ENCODE measurements around the gene CNTF.

Gene CNTF

DNA sequence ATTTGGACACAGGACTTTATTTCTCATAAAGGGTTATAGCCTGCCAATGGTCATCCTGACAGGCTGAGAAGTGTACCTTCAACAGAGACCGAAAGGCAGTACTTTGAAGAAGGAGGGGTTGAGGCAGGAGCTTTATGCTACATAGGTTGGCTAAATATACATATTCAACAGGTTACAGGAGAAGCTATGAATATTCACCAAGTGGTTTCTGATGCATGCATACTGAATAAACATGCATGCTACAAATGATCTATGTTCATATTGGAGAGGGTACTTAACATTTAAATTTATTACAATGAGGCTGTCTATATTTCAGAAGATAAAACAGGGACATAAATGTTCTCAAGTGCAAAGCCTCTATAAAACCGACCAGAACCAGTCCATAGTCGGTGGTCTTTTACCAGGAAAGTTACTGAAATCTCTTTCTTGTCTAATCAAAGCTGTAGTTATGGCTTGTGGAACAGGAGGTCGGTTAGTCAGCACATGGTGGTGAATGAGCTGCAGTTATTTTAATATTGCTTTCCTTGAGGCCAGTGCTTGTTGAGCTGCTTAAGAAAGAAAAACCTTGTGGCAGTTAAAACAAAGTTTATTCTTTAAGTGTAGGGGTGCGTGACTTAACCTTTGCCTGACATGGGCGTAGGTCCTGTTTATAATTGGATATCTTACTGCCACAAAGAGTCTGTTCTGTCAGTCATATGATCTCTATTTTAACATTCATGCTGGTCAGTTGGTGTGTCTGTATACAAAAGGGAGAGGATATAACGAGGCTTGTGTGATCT is 19.5 kb downstream of the CNTF start:
- Mint-ChIP-seq H3K4me1 (ENCODE audit: low read depth) (peaks cover 8% of the 10 kb centered on the region), H3K27ac (no peak overlapping the region), H3K9me3 (peaks cover 6% of the 10 kb centered on the region), H3K27me3 (ENCODE audit: low read depth) (peaks cover 6% of the 10 kb centered on the region), H3K36me3 (ENCODE audit: low read depth) (no peaks in the 10 kb centered on the region), H3K4me3 (no peak overlapping the region)
- DNase-seq (ENCODE audit: low spot score), result no peak

DNA sequence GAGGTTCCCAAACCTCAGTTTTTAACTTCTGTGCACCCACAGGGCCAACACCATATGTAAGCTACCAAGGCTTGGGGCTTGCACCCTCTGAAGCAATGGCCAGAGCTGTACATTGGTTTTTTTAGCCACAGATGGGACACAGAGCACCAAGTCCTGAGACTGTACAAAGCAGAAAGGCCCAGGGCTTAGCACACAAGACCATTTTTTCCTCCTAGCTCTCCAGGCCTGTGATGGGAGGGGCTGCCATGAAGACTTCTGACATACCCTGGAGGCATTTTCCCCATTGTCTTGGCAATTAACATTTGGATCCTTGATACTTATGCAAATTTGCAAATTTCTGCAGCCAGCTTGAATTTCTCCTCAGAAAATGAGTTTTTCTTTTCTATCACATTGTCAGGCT is 23.4 kb downstream of the CNTF start:
- Mint-ChIP-seq H3K27ac (no peak overlapping the region), H3K4me3 (no peak overlapping the region), H3K36me3 (ENCODE audit: low read depth) (no peaks in the 10 kb centered on the region), H3K27me3 (ENCODE audit: low read depth) (peaks cover 6% of the 10 kb centered on the region), H3K9me3 (peaks cover 6% of the 10 kb centered on the region), H3K4me1 (ENCODE audit: low read depth) (peaks cover under 1% of the 10 kb centered on the region)
- no peak for DNase-seq (ENCODE audit: low spot score)

DNA sequence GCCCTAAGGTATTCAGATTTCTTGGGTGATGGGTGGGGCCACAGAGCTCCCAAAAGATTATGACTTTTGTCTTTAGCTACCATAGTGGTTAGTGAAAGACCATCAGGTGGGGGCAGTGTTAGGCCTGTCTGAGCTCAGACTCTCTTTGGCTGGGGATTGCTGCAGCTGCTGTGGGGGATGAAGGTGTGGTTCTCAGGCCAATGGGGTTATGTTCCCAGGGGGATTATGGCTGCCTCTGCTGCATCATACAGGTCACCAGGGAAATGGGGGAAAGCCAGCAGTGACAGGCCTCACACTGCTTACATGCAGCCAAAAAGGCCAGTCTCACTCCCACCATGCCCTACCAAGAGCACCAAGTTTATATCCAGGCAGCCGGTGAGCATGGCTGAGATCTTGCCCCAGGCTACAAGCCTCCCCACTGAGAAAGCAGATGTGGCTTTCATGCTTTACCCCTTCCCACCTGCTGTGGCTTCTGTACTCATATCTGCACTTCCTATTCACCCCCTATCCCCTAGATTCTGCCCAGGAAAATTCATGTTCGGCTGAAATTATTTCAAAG is 24.8 kb downstream of the CNTF start:
- Mint-ChIP-seq H3K4me3 (no peak overlapping the region), H3K9me3 (peaks cover 6% of the 10 kb centered on the region), H3K27ac (no peak overlapping the region), H3K4me1 (ENCODE audit: low read depth) (no peaks in the 10 kb centered on the region), H3K36me3 (ENCODE audit: low read depth) (no peaks in the 10 kb centered on the region), H3K27me3 (ENCODE audit: low read depth) (peaks cover 11% of the 10 kb centered on the region)
- no peak for DNase-seq (ENCODE audit: low spot score)

DNA sequence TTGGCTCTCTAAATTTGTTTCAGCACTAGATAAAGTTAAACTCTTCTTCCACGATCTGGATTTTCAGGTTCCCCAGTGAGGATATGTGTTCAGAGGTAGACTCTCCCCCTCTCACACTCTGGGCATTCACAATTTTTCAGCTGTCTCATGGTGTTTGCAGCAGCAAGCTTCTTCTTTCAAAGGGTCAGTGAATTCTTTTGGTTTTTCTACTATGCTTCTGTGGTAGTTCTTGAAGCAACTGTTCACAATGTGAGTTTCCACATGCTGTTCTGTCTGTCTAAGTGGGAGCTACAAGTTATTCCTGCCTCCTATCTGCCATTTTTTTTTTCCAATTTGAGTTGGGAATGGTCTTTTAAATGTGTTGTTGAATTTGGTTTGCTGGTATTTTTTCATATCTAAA is 25.4 kb downstream of the CNTF start:
- H3K4me3 Mint-ChIP-seq, result no peak overlapping the region
- no peak overlapping the region for H3K27ac Mint-ChIP-seq
- peaks cover 6% of the 10 kb centered on the region for H3K9me3 Mint-ChIP-seq
- peaks cover 10% of the 10 kb centered on the region for H3K27me3 Mint-ChIP-seq (ENCODE audit: low read depth)
- H3K36me3 Mint-ChIP-seq (ENCODE audit: low read depth), result no peaks in the 10 kb centered on the region
- no peak for DNase-seq (ENCODE audit: low spot score)
- no peaks in the 10 kb centered on the region for H3K4me1 Mint-ChIP-seq (ENCODE audit: low read depth)

DNA sequence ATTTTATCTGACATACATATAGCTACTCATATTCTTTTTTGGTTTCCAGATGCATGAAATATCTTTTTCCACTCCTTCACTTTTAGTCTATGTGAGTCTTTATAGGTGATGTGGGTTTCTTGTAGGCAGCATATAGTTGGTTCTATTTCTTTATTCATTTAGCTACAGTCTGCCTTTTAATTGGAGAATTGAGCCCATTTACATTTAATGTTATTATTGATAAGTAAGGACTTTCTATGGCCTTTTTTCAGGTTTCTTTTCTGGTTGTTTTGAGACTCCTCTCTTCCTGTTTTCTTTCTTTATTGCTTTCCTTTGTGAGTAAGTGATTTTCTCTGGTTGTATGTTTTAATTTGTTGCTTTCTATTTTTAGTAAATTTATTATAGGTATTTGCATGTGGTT is 27.2 kb downstream of the CNTF start:
- H3K27me3 Mint-ChIP-seq (ENCODE audit: low read depth), result peaks cover 8% of the 10 kb centered on the region
- H3K9me3 Mint-ChIP-seq, result peaks cover 6% of the 10 kb centered on the region
- H3K36me3 Mint-ChIP-seq (ENCODE audit: low read depth), result no peaks in the 10 kb centered on the region
- H3K4me1 Mint-ChIP-seq (ENCODE audit: low read depth), result peaks cover 4% of the 10 kb centered on the region
- no peak for DNase-seq (ENCODE audit: low spot score)
- no peak overlapping the region for H3K4me3 Mint-ChIP-seq
- no peak overlapping the region for H3K27ac Mint-ChIP-seq

DNA sequence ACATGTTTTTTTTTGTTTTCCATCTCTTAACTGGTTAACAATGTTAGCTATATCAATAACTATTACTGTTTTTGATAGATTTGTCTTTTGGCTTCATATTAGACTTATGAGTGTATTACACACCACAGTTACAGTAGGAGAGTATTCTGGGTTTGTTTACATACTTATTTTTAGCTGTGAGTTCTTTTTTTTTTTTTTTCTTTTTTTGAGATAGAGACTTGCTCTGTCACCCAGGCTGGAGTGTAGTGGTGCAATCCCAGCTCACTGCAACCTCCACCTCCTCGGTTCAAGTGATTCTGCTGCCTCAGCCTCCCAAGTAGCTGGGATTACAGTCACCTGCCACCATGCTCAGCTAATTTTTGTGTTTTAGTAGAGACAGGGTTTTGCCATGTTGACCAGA is 28.0 kb downstream of the CNTF start:
- Mint-ChIP-seq H3K27ac (no peak overlapping the region), H3K4me1 (ENCODE audit: low read depth) (peaks cover 4% of the 10 kb centered on the region), H3K9me3 (peaks cover 6% of the 10 kb centered on the region), H3K4me3 (no peak overlapping the region), H3K27me3 (ENCODE audit: low read depth) (peaks cover 8% of the 10 kb centered on the region), H3K36me3 (ENCODE audit: low read depth) (no peaks in the 10 kb centered on the region)
- no peak for DNase-seq (ENCODE audit: low spot score)

DNA sequence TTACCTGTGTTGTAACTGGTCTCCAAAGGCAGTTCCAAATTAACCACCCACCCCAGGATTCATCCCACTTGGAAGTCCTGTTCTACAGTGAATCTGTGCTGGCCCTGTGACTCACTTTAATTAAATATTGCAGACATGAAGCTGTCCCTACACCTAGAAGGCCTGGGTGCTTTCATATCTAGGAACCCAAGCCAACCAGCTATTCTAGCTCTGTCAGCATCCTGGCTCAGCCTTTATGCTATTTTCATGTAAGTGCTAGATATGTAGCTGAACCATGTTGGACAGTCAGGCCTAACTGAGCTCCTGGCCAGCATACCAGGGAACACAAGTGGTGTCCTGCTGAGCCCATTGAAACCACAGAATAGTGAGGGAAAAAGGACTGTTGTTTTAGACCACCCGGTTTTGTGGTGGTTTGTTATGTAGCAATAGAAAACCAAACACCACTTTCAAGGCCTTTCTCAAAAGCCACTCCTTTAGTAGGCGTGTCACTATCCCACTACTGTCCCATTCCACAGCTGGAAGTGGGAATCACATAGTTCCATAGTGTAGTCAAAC is 30.3 kb downstream of the CNTF start:
- Mint-ChIP-seq H3K4me1 (ENCODE audit: low read depth) (peaks cover 4% of the 10 kb centered on the region), H3K36me3 (ENCODE audit: low read depth) (no peaks in the 10 kb centered on the region), H3K9me3 (no peaks in the 10 kb centered on the region), H3K27me3 (ENCODE audit: low read depth) (peaks cover 8% of the 10 kb centered on the region), H3K27ac (no peak overlapping the region), H3K4me3 (no peak overlapping the region)
- no peak for DNase-seq (ENCODE audit: low spot score)

DNA sequence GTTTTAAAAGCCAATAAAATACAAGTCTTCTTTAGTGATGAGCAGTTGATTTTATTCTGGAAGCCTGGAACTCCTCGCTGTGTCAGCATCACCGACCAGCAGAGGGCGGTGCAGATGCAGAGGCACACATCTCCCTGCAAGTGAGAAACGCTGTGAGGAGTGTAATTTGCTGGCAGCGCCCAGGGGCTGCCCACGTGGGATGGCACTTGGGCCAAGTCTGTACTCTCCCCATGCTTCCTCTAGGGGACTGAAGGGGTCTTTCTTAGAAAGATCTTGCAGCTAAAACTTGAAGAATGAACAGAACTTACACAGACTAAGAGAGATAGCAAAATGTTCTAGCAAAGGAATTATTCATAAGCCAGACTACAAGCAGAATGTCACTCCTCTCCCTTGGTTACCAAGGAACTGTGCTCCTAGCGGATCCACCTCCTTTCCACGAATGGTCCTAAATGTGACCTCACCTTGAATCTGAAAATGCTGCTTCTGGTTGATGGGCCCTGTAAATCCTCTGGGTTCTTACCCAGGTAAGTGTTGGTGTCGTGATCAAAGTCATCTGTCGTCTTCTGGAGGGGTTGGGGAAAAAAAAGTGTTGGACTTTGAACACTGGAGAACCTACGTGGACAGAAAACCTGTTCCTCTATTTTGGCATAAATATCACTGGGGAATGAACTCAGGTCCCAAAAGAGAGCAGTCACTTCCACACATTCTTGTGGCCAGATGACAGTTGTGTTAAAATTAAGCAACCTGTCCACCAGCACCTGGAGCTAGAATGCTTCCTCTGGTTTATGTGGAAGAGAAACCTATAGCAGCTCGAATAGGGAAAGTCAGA is 31.8 kb downstream of the CNTF start:
- Mint-ChIP-seq H3K36me3 (ENCODE audit: low read depth) (no peaks in the 10 kb centered on the region), H3K4me1 (ENCODE audit: low read depth) (peaks cover 4% of the 10 kb centered on the region), H3K27me3 (ENCODE audit: low read depth) (peaks cover 8% of the 10 kb centered on the region), H3K27ac (no peak overlapping the region), H3K9me3 (no peaks in the 10 kb centered on the region), H3K4me3 (no peak overlapping the region)
- peak; percentile 56 for DNase-seq (ENCODE audit: low spot score)

DNA sequence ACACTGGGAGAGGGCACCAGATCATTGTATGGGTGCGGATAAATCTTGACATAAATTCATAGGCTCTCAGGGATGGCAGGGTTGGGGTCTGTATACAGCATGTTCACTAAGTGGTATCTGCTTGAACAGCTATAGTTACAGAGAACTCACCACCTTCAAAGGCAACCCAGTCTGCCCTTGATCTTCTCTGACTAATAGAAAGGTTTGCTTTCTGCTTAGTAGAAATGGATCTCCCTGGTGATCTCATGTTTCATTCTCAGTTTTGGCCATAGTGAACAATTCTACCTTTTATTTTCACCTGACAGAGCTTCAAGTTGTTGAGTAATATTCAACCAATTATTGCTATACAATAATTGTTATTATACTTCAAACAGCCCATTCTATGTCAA is 32.4 kb downstream of the CNTF start:
- no peaks in the 10 kb centered on the region for H3K9me3 Mint-ChIP-seq
- no peak overlapping the region for H3K4me3 Mint-ChIP-seq
- H3K4me1 Mint-ChIP-seq (ENCODE audit: low read depth), result peaks cover 4% of the 10 kb centered on the region
- no peaks in the 10 kb centered on the region for H3K36me3 Mint-ChIP-seq (ENCODE audit: low read depth)
- H3K27me3 Mint-ChIP-seq (ENCODE audit: low read depth), result peaks cover 8% of the 10 kb centered on the region
- H3K27ac Mint-ChIP-seq, result no peak overlapping the region
- DNase-seq (ENCODE audit: low spot score), result no peak

DNA sequence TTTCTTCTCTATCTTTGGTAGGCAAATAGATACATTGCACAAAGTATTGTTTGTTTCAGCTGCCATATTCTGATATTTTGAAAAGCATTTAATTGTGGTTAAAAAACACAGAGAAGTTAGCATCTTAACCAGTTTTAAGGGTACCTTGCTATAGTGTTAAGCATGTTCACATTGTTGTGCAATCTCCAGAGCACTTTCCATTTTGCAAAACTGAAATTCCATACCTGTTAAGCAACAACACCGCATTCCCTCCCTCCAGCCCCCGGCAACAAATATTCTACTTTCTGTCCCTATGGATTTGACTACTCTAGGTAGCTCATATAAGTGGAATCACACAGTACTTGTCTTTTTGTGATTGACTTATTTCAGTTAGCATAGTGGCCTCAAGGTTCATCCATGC is 33.9 kb downstream of the CNTF start:
- Mint-ChIP-seq H3K9me3 (no peaks in the 10 kb centered on the region), H3K27me3 (ENCODE audit: low read depth) (peaks cover 4% of the 10 kb centered on the region), H3K27ac (no peak overlapping the region), H3K4me1 (ENCODE audit: low read depth) (peaks cover 4% of the 10 kb centered on the region), H3K36me3 (ENCODE audit: low read depth) (no peaks in the 10 kb centered on the region), H3K4me3 (no peak overlapping the region)
- no peak for DNase-seq (ENCODE audit: low spot score)

DNA sequence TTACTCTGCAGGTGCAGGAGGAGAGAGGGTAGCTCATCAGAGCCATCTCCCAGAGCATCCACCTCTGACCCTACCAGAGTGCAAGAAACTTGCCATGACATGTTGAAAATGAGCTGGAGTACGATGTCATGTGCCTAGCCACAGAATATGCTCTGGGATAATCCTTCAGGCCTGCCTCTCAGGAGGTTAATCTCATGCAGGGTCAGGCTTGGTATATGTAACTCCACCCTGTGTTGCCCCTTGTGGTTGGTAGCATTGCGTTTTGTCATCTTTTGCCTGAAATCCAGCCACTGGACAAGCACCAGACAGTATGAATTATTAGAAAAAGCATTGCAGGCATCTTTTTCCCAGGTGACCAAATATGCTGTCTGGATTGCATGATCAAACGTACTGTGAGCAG is 36.2 kb downstream of the CNTF start:
- Mint-ChIP-seq H3K27me3 (ENCODE audit: low read depth) (no peaks in the 10 kb centered on the region), H3K4me1 (ENCODE audit: low read depth) (peaks cover 4% of the 10 kb centered on the region), H3K36me3 (ENCODE audit: low read depth) (no peaks in the 10 kb centered on the region), H3K27ac (no peak overlapping the region), H3K4me3 (no peak overlapping the region), H3K9me3 (no peaks in the 10 kb centered on the region)
- DNase-seq (ENCODE audit: low spot score), result no peak

DNA sequence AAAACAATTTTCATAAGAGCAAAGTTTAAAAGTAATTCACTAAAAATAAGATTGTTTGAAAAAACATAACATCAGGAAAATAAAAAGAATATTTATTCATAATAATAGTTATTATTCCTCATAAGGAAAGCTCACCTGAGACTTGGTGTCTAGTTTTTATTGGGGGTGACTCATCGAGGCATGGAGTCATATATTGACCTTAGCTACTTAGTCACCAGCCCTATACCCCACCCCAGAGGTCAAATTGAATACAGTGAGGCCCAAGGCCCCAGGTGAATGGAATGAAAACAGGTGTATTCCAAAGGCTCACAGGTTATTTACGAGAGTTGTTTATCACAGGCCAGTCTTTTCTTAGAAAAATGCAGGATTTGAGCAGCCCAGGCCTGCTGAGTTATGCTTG is 36.9 kb downstream of the CNTF start:
- no peaks in the 10 kb centered on the region for H3K27me3 Mint-ChIP-seq (ENCODE audit: low read depth)
- H3K27ac Mint-ChIP-seq, result no peak overlapping the region
- H3K36me3 Mint-ChIP-seq (ENCODE audit: low read depth), result no peaks in the 10 kb centered on the region
- peaks cover under 1% of the 10 kb centered on the region for H3K4me1 Mint-ChIP-seq (ENCODE audit: low read depth)
- H3K9me3 Mint-ChIP-seq, result no peaks in the 10 kb centered on the region
- no peak overlapping the region for H3K4me3 Mint-ChIP-seq
- no peak for DNase-seq (ENCODE audit: low spot score)

DNA sequence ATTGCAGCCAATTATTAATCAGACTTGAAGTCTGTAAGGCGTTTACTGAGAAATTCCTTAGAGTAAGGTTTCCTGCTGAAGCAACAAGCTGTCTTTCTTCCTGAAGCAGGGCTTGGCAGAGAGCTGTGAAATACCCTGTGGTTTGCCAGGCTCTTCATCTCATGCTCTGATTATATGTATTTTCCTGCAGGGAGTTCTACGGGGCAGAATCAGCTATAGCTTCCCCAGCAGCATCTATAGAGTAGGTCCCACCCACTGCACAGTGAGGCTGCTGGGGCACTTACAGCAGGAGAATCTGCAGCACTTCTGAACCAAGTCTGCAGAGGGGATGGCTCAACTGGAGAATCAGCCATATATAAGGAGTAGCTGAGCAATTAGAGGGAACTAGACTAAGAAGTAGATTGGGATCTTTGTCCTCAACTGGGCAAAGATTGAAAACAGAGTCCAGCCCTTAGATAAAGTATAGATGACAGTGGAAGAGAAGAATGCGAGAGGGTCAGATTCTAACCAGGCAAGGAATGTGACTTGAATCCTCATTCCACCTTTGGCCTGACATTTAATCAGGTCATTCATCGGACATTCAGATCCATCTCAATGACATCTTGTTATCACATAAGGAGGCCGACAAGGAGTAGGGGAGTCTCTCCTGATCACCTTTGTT is 37.6 kb downstream of the CNTF start:
- Mint-ChIP-seq H3K27ac (no peak overlapping the region), H3K4me3 (no peak overlapping the region), H3K36me3 (ENCODE audit: low read depth) (no peaks in the 10 kb centered on the region), H3K27me3 (ENCODE audit: low read depth) (no peaks in the 10 kb centered on the region), H3K4me1 (ENCODE audit: low read depth) (no peaks in the 10 kb centered on the region), H3K9me3 (no peaks in the 10 kb centered on the region)
- no peak for DNase-seq (ENCODE audit: low spot score)

Measured in T-helper 2 cell treated with Interferon-gamma antibody and Interleukin-4, amounts not matched to agents 5 μg/mL and 100 μg/mL, for 36 hours (primary cell).